Tibial artery (tissue), 4 donors: ENCODE results near the gene GRM5.

Source experiments
- DNase-seq, 2 donors: peaks; one replicate each; pipeline ENCODE4 v3.0.0-alpha.2; 2019
- H3K27ac ChIP-seq, 2 donors: fragments of 200-600 bp; sonication (generic) in 1 of 2; 1 replicate in 1 of 2; 2 replicates in 1 of 2; pipeline ENCODE4 v1.5.1; 2018 to 2019; ENCODE audit warnings: mild to moderate bottlenecking in 1 of 2
- H3K27me3 ChIP-seq, 2 donors: fragments of 200-600 bp; sonication (generic) in 1 of 2; one replicate each; pipeline versions ENCODE4 v1.5.1 to v1.6.0; 2016 to 2019
- H3K36me3 ChIP-seq, 3 donors: fragments of 200-600 bp; sonication (generic) in 2 of 3; one replicate each; pipeline ENCODE4 v1.5.1; 2016 to 2019; ENCODE audit warnings: mild to moderate bottlenecking in 2 of 3
- H3K4me1 ChIP-seq, 4 donors: fragments of 200-600 bp; sonication (generic) in 2 of 4; 1 replicate in 3 of 4; 2 replicates in 1 of 4; pipeline ENCODE4 v1.5.1; 2016 to 2019
- H3K4me3 ChIP-seq, 2 donors: fragments of 200-600 bp; sonication (generic) in 1 of 2; 1 replicate in 1 of 2; 2 replicates in 1 of 2; pipeline ENCODE4 v1.5.1; 2018 to 2019; ENCODE audit warnings: mild to moderate bottlenecking in 2 of 2
- H3K9me3 ChIP-seq, 3 donors: fragments of 200-600 bp; sonication (generic) in 1 of 3; one replicate each; pipeline ENCODE4 v1.5.1; 2016 to 2019
- CTCF ChIP-seq, 2 experiments: fragments of 200-600 bp in 1 of 2; fragments of 450-650 bp in 1 of 2; IDR thresholded peaks; one replicate each; pipeline ENCODE4 v1.5.1; 2017 to 2019; ENCODE audit warnings: antibody characterized with exemption in 2 of 2, mild to moderate bottlenecking in 1 of 2, moderate library complexity in 1 of 2
- intact Hi-C: fragments of 100-400 bp; cut with DNase I; formaldehyde crosslinking; loops from one replicate; pipeline ENCODE4 v1.15.0; 2023; ENCODE audit warnings: low total_unique reads

Gene GRM5

GRCh38 chr11:88806410-88806809, 259.4 kb downstream of the GRM5 start:
- Histone ChIP-seq H3K36me3 (no peaks in the 10 kb centered on the region), H3K9me3 (no peaks in the 10 kb centered on the region), H3K4me1 (no peaks in the 10 kb centered on the region), H3K27ac (no peak overlapping the region), H3K4me3 (no peak overlapping the region), H3K27me3 (no peaks in the 10 kb centered on the region)
- intact Hi-C loops: no loop called here
- TF ChIP-seq CTCF (IDR thresholded peaks at IDR 0.05): no peak
- DNase-seq: no peak

- TF ChIP-seq CTCF (IDR thresholded peaks at IDR 0.05): no peak
- Histone ChIP-seq H3K4me3 (no peak overlapping the region), H3K9me3 (no peaks in the 10 kb centered on the region), H3K27ac (no peak overlapping the region), H3K36me3 (no peaks in the 10 kb centered on the region), H3K4me1 (no peaks in the 10 kb centered on the region), H3K27me3 (no peaks in the 10 kb centered on the region)
- DNase-seq: no peak
- intact Hi-C loops: no loop called here
These were observed 264.2 kb downstream of the GRM5 start for GRCh38 chr11:88801484-88802123.

- Histone ChIP-seq H3K27ac (no peak overlapping the region), H3K27me3 (no peaks in the 10 kb centered on the region), H3K4me1 (no peaks in the 10 kb centered on the region), H3K9me3 (no peaks in the 10 kb centered on the region), H3K36me3 (no peaks in the 10 kb centered on the region), H3K4me3 (no peak overlapping the region)
- TF ChIP-seq CTCF (IDR thresholded peaks at IDR 0.05): no peak
- intact Hi-C loops: no loop called here
- no peak for DNase-seq
These were observed 265.8 kb downstream of the GRM5 start for GRCh38 chr11:88799771-88800500.

GRCh38 chr11:88790182-88790581, 275.6 kb downstream of the GRM5 start:
- no peaks in the 10 kb centered on the region for H3K36me3 ChIP-seq
- no peaks in the 10 kb centered on the region for H3K9me3 ChIP-seq
- no peak overlapping the region for H3K27ac ChIP-seq
- no peaks in the 10 kb centered on the region for H3K27me3 ChIP-seq
- no peaks in the 10 kb centered on the region for H3K4me1 ChIP-seq
- DNase-seq: no peak
- intact Hi-C loops: no loop called here
- H3K4me3 ChIP-seq: no peak overlapping the region
- TF ChIP-seq CTCF (IDR thresholded peaks at IDR 0.05): no peak

DNA sequence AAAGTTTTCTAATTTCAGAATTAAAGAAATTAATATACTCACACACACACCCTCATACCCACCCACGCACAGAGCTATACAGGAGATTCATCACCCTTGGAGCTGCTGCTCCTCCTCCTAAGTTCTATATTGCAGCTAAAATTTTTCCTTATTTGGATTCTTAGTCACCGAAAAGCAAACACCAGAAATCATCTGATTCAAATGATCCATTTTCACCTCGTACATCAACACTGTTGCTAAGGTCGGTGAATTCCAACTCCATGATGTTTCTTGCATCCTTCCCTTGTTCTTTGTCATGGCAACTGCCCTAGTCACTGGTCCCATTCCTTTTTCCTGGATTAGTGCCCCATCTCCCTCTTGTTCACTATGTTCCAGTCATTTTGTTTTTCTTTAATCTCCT, 286.2 kb downstream of the GRM5 start:
- H3K4me1 ChIP-seq: no peaks in the 10 kb centered on the region
- no peak overlapping the region for H3K27ac ChIP-seq
- H3K36me3 ChIP-seq: no peaks in the 10 kb centered on the region
- intact Hi-C loops: no loop called here
- no peaks in the 10 kb centered on the region for H3K27me3 ChIP-seq
- H3K9me3 ChIP-seq: no peaks in the 10 kb centered on the region
- H3K4me3 ChIP-seq: no peak overlapping the region
- no peak for DNase-seq
- TF ChIP-seq CTCF (IDR thresholded peaks at IDR 0.05): no peak
